Posterior cingulate gyrus (tissue), 11 donors: Measurements from ENCODE around the gene ZNF239.
A peak's percentile ranks its signal among the peaks of the same experiment; 100 is the strongest.
"Not testable (repeated sequence)": the region's sequence is repeated elsewhere in the genome, so short reads cannot be mapped to it uniquely, and the experiment has no call there.

Experiments used
- DNase-seq, 10 donors: peaks; one replicate each; pipeline versions ENCODE4 v3.0.0 to v3.0.0-alpha.2; 2020 to 2021; ENCODE audit warnings: mixed read lengths in 3 of 10
- intact Hi-C: fragments of 100-400 bp; cut with DNase I; formaldehyde crosslinking; loops from one replicate; pipeline ENCODE4 v1.15.1; 2023

The ZNF239 gene

GRCh38 chr10:43585046-43585445 is 10.6 kb upstream of the ZNF239 start:
- no peak for DNase-seq
- intact Hi-C loops, result no loop called here

DNA sequence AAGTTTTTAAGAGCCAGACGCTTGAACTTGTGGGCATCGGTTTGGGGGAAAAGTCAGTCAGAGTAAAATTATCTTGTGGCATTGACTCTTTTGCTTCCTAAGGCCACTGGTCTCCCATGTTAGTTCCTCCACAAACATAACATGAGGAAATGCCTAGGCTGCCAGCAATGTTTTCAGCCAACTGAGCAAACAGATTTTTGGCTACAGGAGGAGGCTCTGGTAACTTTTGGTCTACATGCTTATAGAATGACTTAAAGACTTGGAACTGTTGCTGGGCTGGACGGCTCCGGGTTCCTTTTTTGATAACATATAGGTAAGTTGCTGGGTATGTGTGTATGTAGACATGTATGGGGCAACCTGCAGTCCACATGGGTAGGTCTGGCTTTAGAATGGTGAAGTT is 9.6 kb upstream of the ZNF239 start:
- intact Hi-C loops, result no loop called here
- no peak for DNase-seq

DNA sequence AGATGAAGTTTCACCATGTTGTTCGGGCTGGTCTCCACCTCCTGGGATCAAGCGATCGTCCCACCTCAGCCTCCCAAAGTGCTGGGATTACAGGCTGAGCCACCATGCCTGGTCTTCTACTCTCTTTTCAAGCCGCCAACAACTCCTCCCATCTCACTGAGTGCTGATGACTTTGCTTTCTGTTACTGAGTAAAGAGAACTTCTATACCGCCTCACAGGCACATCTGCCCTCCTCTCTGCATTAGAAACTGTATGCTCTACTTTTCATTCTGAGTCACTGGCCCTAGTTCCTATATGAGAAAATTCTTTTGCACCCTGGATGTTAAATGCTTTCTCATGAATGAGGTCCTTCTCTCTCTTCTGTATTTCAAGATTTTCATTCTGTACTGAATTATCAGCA is 2.2 kb upstream of the ZNF239 start:
- intact Hi-C loops, result no loop called here
- DNase-seq, result no peak

DNA sequence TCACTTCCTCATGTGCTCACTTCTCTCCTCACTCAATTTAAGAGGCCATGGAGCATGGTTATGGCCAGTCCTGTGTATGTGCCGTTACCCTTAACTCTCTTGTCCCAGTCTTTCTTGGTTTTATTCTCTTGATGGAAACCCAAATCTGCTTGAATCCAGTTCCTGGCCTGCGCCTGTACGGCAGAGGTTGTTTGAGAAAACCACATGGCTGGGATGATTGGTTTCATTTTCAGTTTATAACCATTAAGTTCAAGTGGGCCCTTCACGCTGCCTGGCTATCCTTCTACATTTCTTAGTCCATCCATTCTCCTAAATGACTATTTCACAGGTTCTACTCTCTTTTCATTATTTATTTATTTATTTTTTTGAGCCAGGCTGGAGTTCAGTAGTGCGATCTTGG is 1.6 kb upstream of the ZNF239 start:
- intact Hi-C loops, result no loop called here
- no peak for DNase-seq

DNA sequence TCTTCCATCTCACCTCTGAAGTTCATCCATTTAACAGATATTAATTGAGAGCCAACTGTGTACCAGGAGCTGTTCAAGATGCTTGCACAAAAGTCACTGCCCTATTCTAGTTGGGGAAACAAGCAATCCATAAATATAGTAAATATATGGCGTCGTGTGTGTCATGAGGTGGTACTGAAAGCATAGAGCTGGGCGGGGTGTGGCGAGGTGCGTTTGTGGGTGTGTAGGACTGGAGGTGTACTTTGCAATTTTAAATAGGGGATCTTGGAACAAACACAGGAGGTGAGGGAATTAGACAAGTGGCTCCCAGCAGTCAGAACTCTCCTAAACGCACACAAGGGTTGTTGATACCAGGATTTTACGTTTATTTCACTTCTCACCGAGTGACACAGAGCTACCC is 490 bp upstream of the ZNF239 start:
- intact Hi-C loops, result loop anchor here (1.0 kb wide), 1 partner anchor 73 kb away; the partner anchor contains the start of gene ZNF32

GRCh38 chr10:43573250-43574000 is 991 bp downstream of the ZNF239 start:
- intact Hi-C loops, result no loop called here
- DNase-seq, result no peak

More for the DNA sequence above, 490 bp upstream of the ZNF239 start:
- DNase-seq, result peak in 1 of 10 donors; percentile 12

- intact Hi-C loops, result no loop called here
Observed at GRCh38 chr10:43570971-43571370, 3.4 kb downstream of the ZNF239 start.

GRCh38 chr10:43569681-43570080 is 4.7 kb downstream of the ZNF239 start:
- intact Hi-C loops, result no loop called here
- no peak for DNase-seq

More at GRCh38 chr10:43570971-43571370, 3.4 kb downstream of the ZNF239 start:
- no peak for DNase-seq

DNA sequence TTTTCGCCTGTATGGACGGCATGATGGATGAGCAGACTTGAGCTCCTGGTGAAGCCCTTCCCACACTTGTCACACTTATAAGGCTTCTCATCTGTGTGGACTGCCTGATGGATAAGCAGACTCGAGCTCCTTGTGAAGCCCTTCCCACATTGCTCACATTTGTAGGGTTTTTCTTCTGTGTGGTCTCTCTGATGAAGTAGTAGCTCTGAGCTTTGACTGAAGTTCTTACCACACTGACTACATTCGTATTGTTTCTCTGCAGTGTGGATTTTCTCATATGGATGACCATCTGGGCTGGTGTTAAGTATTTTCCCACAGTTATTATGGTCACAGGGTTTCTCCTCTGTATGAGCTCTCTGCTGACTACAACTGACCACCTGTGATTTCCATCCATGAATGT is 17.2 kb downstream of the ZNF239 start:
- no peak for DNase-seq
- intact Hi-C loops, result no loop called here

GRCh38 chr10:43543746-43544145 is 30.7 kb downstream of the ZNF239 start:
- peak in 1 of 10 donors; percentile 68 for DNase-seq
- intact Hi-C loops, result not testable (repeated sequence)

DNA sequence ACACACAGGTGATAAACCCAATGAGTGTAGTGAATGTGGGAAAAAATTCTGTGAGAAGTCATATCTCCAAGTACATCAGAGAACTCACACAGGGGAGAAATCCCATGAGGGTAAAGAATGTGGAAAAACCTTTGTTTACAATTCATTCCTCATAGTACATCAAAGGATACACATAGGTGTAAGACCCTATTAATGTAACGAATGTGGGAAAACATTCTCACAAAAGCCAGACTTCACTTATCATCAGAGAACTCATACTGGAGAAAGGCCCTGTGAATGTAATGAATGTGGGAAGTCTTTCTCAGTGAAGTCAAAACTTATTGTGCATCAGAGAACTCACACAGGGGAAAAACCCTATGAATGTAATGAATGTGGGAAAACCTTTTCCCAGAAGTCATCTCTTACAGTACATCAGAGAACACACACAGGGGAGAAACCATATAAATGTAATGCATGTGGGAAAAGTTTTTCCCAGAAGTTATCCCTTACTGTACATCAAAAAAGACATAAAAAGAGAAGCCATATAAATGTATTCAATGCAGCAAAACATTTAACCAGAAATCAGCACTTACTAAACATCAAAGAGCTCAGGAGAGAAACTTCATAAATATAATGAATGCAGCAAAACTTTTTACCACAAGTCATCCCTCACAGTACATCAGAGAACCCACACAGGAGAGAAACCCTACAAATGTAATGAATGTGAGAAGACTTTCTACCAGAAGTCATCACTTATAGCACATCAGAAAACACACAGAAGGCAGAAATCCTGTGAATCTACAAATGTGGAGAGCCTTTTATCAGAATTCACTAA is 49.8 kb downstream of the ZNF239 start:
- intact Hi-C loops, result no loop called here
- DNase-seq, result no peak
